MM.1S (cell line): ENCODE data around the gene MYRIP.

Source experiments
- DNase-seq: peaks from one replicate; pipeline ENCODE4 v3.0.0-alpha.2; 2015
- H2AFZ ChIP-seq: fragments of 300-600 bp; sonication (generic); 2 replicates; pipeline ENCODE4 v1.6.0; 2016; ENCODE audit warnings: antibody characterized with exemption, low read length
- H3F3A ChIP-seq: fragments of 300-600 bp; sonication (generic); 2 replicates; pipeline ENCODE4 v1.6.1; 2016; ENCODE audit warnings: mild to moderate bottlenecking, antibody characterized with exemption, low read length, moderate library complexity, mixed read lengths; ENCODE audit not compliant: insufficient read depth
- H3K27ac ChIP-seq: fragments of 300-600 bp; sonication (generic); 2 replicates; pipeline ENCODE4 v1.5.1; 2016; ENCODE audit warnings: mild to moderate bottlenecking, low read length
- H3K27me3 ChIP-seq: fragments of 300-600 bp; sonication (generic); replicated peaks from 2 replicates; pipeline ENCODE4 v1.6.0; 2016; ENCODE audit warnings: low read length; ENCODE audit not compliant: insufficient read depth
- H3K36me3 ChIP-seq: fragments of 300-600 bp; sonication (generic); replicated peaks from 2 replicates; pipeline ENCODE4 v1.6.1; 2016; ENCODE audit warnings: mild to moderate bottlenecking, low read length, mixed read lengths; ENCODE audit not compliant: insufficient read depth
- H3K4me1 ChIP-seq: fragments of 300-600 bp; sonication (generic); 2 replicates; pipeline ENCODE4 v1.6.1; 2016; ENCODE audit warnings: low read length, mixed read lengths
- H3K4me2 ChIP-seq: fragments of 300-600 bp; sonication (generic); 2 replicates; pipeline ENCODE4 v1.6.0; 2016; ENCODE audit warnings: low read depth, low read length
- H3K4me3 ChIP-seq: fragments of 300-600 bp; sonication (generic); 2 replicates; pipeline ENCODE4 v1.5.1; 2016; ENCODE audit warnings: low read length, mixed read lengths
- H3K79me2 ChIP-seq: fragments of 300-600 bp; sonication (generic); 2 replicates; pipeline ENCODE4 v1.6.1; 2016; ENCODE audit warnings: mixed run types, low read length, mixed read lengths
- H3K9ac ChIP-seq: fragments of 300-600 bp; sonication (generic); 2 replicates; pipeline ENCODE4 v1.6.1; 2016; ENCODE audit warnings: low read length, mixed read lengths
- H3K9me2 ChIP-seq: fragments of 300-600 bp; sonication (generic); replicated peaks from 2 replicates; pipeline ENCODE4 v1.6.1; 2016; ENCODE audit warnings: mild to moderate bottlenecking, low read length, mixed read lengths; ENCODE audit not compliant: insufficient read depth
- H3K9me3 ChIP-seq: fragments of 300-600 bp; sonication (generic); replicated peaks from 2 replicates; pipeline ENCODE4 v1.6.1; 2016; ENCODE audit warnings: mild to moderate bottlenecking, low read length, mixed read lengths; ENCODE audit not compliant: insufficient read depth
- H4K20me1 ChIP-seq: fragments of 300-600 bp; sonication (generic); 2 replicates; pipeline ENCODE4 v1.6.1; 2016; ENCODE audit warnings: mild to moderate bottlenecking, low read length, moderate library complexity, mixed read lengths; ENCODE audit not compliant: insufficient read depth
- CTCF ChIP-seq: fragments of 300-600 bp; sonication (generic); IDR thresholded peaks from 2 replicates; pipeline ENCODE4 v1.5.1; 2016; ENCODE audit warnings: antibody characterized with exemption, low read length, mixed read lengths
- EZH2 ChIP-seq: fragments of 300-600 bp; sonication (generic); optimal IDR thresholded peaks from 2 replicates; pipeline ENCODE3; 2017; ENCODE audit warnings: low read depth, mild to moderate bottlenecking, antibody characterized with exemption, low read length, mixed read lengths
- EZH2phosphoT487 ChIP-seq: fragments of 300-600 bp; sonication (generic); IDR thresholded peaks from 2 replicates; pipeline ENCODE4 v1.6.1; 2018; ENCODE audit warnings: antibody characterized with exemption, low read length

MYRIP gene

DNA sequence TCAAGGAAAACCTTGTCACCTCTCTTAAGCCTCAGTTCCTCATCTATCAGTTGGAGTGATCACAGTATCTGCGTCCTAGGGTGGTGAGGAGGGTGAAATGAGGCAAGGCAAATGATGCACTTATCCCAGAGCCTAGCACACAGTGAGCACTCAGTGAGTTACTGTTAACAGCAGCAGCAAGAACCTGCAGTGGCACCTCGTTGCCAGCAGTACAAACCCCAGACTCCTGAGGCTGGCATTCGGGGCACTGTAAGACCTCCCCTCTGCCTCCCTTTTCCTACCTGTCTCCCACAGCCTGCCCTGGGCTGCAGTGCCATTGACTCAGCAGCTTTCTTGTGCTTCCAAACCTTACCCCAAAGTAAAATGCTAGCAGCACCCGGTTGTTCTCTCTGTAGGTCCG is 417.2 kb downstream of the MYRIP start:
- H3K36me3 ChIP-seq: no peaks in the 10 kb centered on the region
- no peaks in the 10 kb centered on the region for H3K9me3 ChIP-seq
- TF ChIP-seq EZH2phosphoT487 (no peak), CTCF (no peak), EZH2 (no peak)
- no peak for DNase-seq
- no peaks in the 10 kb centered on the region for H3K4me1 ChIP-seq
- H3F3A ChIP-seq: no peaks in the 10 kb centered on the region
- H4K20me1 ChIP-seq: no peaks in the 10 kb centered on the region
- H3K79me2 ChIP-seq: no peaks in the 10 kb centered on the region
- H3K9me2 ChIP-seq: no peaks in the 10 kb centered on the region
- H3K9ac ChIP-seq: no peak overlapping the region
- H2AFZ ChIP-seq: no peak overlapping the region
- no peak overlapping the region for H3K4me2 ChIP-seq
- no peaks in the 10 kb centered on the region for H3K27me3 ChIP-seq
- H3K27ac ChIP-seq: no peak overlapping the region
- H3K4me3 ChIP-seq: no peak overlapping the region

GRCh38 chr3:40228792-40229350 is 419.5 kb downstream of the MYRIP start:
- Histone ChIP-seq H3K9ac (no peak overlapping the region), H3K27me3 (no peaks in the 10 kb centered on the region), H4K20me1 (no peaks in the 10 kb centered on the region), H3K27ac (no peak overlapping the region), H3K4me1 (no peaks in the 10 kb centered on the region), H3F3A (no peaks in the 10 kb centered on the region), H3K79me2 (no peaks in the 10 kb centered on the region), H3K9me3 (no peaks in the 10 kb centered on the region), H3K4me2 (no peak overlapping the region), H2AFZ (no peak overlapping the region), H3K4me3 (no peak overlapping the region), H3K36me3 (no peaks in the 10 kb centered on the region), H3K9me2 (no peaks in the 10 kb centered on the region)
- TF ChIP-seq EZH2phosphoT487 (no peak), CTCF (no peak)
- DNase-seq: no peak

- Histone ChIP-seq H3K4me2 (no peak overlapping the region), H3K9me2 (no peaks in the 10 kb centered on the region), H3K27me3 (no peaks in the 10 kb centered on the region), H3K4me3 (no peak overlapping the region), H2AFZ (no peak overlapping the region), H4K20me1 (no peaks in the 10 kb centered on the region), H3K4me1 (no peaks in the 10 kb centered on the region), H3K79me2 (no peaks in the 10 kb centered on the region), H3K9ac (no peak overlapping the region), H3K9me3 (no peaks in the 10 kb centered on the region), H3K36me3 (no peaks in the 10 kb centered on the region), H3F3A (no peaks in the 10 kb centered on the region), H3K27ac (no peak overlapping the region)
- no peak for DNase-seq
- TF ChIP-seq EZH2: no peak
- no peak for TF ChIP-seq EZH2phosphoT487
- no peak for TF ChIP-seq CTCF
Observed at GRCh38 chr3:40229386-40229785, 420.0 kb downstream of the MYRIP start.
